Measurements from ENCODE around the gene POLR1C.
"Not testable (repeated sequence)": the region's sequence is repeated elsewhere in the genome, so short reads cannot be mapped to it uniquely, and the experiment has no call there.

Gene POLR1C, protein sequence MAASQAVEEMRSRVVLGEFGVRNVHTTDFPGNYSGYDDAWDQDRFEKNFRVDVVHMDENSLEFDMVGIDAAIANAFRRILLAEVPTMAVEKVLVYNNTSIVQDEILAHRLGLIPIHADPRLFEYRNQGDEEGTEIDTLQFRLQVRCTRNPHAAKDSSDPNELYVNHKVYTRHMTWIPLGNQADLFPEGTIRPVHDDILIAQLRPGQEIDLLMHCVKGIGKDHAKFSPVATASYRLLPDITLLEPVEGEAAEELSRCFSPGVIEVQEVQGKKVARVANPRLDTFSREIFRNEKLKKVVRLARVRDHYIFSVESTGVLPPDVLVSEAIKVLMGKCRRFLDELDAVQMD

DNA sequence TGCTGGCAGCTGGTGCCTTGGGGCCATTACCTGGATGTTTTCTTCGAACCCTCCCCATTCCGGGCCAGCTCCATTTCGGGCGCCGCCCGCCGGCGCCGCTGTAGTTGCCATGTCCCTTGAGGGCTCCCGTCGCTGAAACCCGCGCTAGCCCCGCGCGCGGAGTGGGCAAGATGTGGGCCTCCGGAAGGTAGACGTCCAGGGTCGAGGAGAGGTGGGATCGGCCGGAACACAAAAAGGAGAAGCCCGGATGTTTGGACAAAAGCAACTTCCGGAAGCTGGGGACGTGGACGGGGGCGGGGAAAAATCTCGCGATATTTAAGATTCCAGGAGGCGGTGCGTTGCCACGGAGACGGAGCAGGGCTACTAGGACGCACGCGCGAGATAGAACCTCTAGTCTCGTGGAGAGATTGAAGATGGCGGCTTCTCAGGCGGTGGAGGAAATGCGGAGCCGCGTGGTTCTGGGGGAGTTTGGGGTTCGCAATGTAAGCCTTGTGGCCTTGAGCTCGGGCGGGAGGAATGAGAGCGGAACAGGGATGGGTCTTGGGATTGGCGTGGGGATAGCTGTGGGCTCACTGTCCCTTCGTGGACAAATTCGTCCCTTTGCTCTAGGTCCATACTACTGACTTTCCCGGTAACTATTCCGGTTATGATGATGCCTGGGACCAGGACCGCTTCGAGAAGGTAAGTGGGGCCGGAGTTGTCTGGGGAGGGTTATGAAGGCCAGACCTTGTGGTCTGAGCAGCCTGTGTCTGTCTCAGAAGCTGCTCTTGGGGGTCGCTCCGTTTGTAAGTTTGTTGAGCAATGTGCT, at the start of gene POLR1C, which contains the start of gene YIPF3:
Gene POLR1C, plus strand, starts transcription at position 393 of the 808 bp plus-strand sequence. Its CDS starts 21 bp downstream, at position 414.
Gene YIPF3, minus strand, starts transcription at position 230 of the 808 bp plus-strand sequence. Its CDS starts 119 bp downstream, at position 111.
- peak; percentile 92 for DNase-seq (ENCODE audit: low read depth)

DNA sequence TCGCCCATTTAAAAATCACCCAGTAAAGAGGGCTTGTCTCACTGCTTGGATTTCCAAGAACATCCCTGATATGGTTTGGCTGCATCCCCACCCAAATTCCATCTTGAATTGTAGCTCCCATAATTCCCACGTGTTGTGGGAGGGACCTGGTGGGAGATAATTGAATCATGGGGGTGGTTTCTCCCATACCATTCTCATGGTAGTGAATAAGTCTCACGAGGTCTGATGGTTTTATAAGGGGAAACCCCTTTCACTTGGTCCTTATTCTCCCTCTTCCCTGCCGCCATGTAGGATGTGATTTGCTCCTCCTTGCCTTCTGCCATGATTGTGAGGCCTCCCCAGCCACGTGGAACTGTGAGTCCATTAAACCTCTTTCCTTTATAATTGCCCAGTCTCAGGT, 49.6 kb upstream of the POLR1C start:
- DNase-seq (ENCODE audit: low read depth): not testable (repeated sequence)

DNA sequence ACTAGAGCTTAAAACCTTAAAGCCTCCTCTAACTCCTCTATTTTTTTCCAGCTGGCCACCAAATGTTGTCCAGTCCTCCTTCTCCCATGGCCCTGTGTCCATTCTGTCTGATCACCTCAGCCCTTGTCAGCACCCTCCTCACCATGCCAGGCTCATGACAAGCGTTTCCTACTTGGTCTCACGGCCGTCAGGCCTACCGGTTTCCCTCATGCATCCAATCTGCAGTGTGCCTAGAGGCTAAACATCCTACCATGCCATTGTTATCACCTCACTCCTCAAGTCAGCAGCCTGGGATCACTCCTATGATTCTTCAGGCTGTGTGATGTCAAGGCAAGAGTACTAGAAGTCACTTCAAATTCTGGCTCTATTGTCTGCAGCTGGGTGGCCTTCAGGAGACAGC, 49.1 kb upstream of the POLR1C start:
- no peak for DNase-seq (ENCODE audit: low read depth)

DNA sequence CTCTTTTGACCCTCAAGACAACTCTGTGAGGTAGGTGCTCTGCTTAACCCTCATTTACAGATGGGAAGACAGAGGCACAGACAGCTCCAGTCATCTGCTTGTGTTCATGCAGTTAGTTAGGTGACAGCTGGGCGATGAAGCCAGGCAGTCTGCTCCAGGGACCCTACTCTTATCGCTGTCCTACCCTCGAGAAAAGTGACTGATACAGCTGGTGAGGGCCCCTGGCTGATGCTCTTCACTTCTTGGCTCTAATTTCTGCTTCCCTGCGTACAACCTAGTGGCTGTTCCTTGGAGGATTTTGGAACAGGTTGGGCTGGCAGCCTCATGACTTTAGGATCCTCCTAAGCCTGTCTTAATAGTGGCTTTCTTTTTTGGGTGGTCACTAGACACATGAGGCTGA, 48.6 kb upstream of the POLR1C start:
- DNase-seq (ENCODE audit: low read depth): no peak

DNA sequence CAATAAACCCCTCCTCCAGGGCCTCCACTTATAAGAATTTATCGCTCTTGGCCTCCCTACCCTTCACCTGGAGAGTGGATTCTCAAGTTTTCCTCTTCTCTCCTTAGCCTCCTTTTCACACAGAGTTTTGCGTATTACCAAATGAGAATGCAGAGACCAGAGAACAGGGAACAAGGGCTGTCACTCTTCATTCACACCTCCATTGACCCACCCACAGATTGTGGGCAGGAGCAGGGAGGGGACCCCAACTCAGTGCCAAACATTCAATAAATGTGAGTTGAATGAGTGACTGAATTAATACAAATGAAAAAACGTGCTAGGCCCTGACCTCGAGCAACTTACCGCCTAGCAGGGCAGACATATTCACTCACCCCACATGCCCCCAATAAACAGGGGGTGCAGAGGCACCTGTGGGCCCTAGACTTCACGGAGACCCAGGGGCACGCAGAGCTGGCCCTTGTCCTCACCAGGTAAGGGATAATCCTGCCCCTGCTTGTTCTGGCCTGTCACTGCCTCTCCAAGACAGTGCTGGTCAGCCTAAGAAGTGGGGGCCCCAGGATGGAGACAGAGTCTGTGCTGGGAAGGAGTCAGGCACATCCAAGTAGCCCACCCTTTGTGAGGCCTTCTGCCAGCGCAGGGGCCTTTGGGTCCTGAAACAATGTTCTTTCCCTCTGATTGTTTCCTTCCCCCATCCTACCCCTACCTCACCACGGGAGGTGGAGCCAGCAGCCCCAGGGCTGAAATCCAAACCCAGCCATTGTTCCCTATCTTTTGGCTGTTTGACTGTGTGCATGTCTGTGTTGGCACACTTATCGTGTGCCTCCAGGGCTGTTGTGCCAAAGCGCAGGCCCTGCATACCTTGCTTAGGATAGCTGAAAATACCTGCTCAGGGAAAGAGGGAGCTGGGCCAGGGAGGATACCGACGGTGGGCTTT, 47.9 kb upstream of the POLR1C start:
- no peak for DNase-seq (ENCODE audit: low read depth)

DNA sequence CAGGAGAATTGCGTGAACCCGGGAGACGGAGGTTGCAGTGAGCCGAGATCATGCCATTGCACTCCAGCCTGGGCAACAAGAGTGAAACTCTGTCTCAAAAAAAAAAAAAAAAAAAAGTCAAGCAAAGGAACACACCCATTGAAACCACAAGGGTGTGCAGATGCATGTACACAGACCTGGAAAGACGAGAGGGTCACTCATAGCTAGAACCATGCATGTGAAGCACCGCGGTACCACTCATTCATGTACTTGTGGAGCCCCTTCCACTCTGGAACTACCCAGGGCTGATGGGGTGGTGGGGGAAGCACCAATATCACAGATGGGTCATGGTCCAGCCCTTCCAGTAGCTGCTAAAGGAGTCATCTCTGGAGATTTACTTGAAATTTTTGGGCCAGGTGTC, 46.9 kb upstream of the POLR1C start:
- DNase-seq (ENCODE audit: low read depth): no peak

DNA sequence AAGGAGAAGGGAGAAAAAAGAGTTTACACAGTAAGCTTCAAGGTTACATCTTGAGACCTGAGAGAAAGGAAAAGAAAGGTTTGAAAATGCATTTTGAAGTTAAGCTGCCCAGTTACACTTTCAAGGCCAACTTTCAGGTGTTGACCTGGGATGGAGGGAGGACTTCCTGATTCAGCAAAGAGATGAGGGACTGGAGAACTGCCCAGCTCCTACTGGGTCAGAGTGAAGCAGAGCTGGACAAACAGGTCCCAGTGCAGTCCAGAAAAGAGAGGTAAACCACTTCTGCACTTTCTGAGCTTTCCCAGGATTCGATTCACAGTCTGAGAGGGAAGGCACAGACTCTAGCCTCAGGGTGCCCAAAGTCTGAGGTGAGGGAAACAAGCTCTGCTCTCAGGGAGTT, 45.5 kb upstream of the POLR1C start:
- DNase-seq (ENCODE audit: low read depth): no peak

DNA sequence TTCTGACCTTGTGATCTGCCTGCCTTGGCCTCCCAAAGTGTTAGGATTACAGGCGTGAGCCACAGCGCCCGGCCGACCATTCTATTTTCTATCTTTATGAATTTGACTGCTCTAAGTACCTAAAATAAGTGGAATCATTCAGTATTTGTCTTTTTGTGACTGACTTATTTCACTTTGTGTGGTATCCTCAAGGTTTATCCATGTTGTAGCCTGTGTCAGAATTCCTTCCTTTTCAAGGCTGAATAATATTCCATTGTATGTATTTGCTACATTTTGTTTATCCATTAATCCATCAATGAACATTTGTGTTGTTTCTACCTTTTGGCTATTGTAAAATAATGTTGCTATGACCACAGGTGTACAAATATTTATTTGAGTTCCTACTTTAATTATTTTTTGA, 44.4 kb upstream of the POLR1C start:
- DNase-seq (ENCODE audit: low read depth): no peak

DNA sequence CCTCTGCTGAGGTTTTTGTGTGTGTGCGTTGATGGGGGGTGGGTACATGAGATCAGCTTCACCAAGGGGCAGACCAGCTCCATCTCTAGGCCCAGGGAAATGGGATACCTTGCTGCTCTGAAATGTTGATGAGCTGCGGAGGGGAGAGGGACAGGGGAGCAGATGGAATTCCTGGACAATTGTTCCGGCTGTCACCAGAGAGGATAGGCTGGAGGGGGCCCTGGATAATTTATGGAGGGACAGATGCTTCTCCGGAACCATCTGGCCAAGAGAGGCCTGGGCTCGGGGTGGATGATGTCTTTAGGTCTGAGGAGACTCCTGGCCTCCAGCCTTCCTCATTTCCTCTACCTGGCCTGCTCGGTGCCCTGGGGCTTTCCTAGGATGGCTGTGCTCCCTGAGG, 41.4 kb upstream of the POLR1C start:
- DNase-seq (ENCODE audit: low read depth): no peak

DNA sequence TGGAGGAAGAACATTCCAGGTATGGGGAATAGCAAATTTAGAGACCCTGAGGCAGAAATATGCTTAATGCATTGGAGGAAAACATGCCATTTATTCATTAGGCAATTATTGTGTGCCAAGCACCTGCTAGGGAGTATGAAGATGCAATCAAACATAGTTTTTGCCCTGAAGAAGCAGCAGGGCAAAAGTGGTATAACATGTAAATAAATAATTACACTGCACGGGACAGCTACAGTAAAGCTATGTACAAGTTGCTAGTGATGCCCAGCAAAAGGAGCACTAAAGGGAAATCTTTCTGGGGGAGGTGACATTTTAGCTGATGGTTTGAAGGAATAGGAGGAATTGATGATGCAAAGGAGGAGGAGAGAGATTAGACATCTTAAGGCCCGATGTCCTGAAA, 40.1 kb upstream of the POLR1C start:
- DNase-seq (ENCODE audit: low read depth): no peak

DNA sequence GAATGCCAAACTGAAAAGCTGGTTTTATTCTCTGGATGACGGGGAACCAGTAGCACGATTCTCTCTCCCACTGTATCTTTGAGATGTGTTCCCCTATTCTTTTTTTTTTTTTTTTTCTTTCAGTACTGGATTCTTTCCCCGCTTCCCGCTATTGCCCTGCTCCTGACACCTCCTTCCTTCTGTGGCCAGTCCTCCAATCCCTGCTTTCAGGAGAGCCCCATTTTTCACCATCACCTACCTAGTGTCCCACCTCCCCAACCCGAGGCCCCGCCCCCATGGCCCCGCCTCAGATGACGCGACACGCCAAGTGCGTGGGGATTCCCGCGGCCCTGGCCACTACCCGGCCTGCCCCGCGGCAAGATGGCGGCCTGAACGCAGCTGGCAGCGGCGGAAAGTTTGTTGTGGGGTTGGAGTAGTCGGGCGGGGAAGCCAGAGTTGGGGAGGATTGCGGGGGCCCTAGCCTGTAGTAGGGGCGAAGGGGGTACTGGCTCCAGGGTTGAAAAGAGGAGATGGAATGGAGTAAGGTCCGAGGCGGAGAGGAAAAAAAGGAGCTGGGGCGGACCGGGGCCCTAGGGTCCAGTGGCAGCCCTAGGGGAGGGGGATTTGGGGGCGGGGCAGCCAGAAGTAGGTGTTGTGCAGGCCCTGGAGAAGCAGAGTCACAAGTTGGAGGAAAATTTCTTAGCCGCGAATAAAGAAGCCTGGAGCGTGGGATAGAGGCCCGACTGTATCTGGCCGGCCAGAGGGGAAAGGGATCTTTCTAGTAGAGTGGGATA, 39.5 kb upstream of the POLR1C start, which contains the start of gene TJAP1:
Gene TJAP1, plus strand, starts transcription at position 336 of the 773 bp plus-strand sequence. CDS start 21,432 bp downstream, outside the sequence.
- peak; percentile 90 for DNase-seq (ENCODE audit: low read depth)

DNA sequence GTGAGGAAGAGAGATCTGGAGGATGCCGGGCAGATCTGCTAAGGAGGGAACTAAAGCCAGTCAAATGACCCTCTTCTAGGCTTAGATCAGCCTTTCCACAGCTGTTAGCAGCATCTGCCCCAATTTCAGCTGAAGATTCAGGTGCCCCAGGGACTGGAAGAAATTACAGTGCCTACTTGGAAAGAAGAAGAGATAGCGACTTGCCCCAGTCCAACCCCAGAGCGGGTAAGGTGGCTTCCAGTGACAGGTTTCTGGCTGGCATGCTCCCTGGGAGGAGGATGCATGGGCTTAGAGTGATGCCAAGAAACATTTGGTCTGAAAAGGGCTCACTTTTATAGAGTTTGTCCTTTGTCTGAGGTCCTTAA, 38.9 kb upstream of the POLR1C start:
- no peak for DNase-seq (ENCODE audit: low read depth)

DNA sequence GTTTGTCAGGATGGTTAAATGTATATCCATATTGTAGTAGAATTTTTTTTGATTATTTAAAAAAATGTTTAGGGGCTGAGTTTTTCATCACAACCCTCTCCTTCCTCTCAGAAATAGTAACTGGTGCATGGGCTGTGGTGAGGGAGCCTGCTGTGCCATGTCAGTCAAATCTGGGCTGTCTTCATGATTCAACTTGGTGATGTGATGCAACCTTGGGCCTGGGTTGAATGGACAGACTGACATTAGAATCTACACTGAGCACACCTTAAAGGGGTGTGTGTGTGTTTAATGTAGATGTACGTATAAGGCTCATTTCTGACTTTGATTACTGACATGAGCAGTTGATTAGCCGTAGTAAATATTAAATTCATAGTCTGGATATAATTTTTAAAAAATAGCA, 35.8 kb upstream of the POLR1C start:
- no peak for DNase-seq (ENCODE audit: low read depth)

DNA sequence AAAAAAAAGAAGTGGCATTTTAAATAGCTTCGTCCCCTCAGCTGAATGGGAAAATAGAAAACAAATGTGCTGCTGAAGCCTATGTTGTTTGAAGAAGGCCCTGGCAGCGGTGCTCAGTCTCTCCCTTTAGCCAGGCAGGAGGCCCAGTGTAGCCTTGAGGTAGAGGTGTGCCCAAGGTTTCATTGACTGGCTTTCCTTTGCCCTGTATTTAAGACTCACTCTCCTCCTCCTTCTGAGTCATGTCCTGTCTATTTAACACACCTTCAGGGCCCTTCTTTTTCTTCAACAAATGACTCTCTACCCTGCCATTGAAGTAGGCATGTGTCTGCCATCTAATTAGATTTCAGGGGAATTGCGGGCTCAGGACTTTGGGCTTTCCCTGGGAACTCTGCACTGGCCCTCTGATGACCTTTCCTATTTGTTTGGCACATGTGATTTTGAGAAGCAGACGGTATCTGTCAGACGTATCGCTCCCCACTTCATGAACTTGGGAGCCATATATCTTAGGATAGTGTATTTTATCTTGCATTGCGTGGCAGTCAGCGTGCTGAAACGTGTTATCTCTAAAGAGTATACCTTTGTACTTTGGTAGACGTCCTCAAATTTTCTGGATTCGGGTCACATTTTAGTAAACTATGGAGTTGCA, 35.2 kb upstream of the POLR1C start:
- DNase-seq (ENCODE audit: low read depth): no peak

DNA sequence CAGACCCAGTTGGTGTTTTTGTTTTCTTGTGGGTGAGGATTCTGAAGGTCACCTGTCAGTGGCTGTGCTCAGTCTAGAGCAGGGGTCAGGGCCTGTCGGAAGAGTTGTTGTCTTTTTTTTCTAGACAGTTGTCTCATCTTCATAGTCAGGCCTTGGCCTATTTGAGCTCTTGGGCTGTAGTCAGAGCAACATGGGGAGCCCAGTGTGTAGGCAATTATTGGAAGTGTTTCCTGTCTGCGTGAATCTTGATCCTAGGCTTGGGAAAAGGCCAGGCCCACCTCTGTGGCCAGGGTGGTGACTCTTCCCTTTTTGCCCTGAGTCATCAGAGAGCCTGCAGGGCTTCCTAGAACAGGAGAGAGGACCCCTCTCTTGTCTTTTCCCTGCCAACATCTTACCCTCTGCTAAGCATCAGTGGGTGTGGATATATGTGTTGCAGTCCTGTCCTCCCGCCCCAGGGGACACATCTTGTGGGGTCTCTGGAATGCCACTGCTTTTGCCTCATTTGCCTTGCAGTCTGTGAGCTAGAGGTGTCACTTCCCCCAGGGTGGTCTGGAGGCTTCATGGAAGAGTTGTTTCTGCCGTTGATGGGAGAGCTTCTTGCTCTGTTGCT, 28.1 kb upstream of the POLR1C start:
- no peak for DNase-seq (ENCODE audit: low read depth)

DNA sequence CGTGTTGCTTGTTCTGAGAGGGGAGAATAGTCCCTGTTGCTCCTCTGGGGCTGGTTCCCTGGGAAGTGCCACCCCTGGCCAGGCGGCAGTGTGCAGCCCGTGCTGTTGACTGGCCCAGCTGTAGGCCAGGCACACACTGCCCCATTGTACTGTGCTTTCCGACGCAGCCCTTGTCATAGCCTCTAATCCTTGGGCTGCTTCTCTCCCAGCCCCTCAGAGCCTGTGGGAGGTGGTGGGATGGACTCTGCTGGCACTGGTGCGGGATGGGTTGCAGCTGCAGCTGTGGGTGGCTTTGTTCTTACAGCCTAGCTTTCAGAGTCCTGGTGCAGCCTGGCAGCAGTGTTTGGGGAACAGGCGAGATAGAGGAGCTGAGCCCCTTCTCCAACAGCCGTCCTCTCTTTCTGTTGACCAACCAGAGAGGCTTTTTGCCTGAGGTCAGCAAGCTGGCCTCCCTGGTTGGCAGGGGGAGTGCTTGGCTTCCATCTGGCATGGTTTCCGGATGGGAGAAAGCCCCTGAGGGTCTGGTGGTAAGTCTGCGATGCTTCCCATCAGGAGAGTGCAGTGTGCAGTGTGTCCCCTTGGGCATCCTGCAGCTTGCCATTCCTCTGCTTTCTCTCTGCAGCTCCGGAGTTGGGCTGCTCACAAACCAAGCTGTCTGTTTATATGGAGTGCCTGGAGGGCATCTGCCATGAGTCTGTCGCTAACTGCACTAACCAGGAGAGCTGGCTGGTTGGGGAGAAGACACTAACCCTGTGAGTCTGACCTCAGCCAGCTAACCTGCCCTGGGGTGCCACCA, 27.4 kb upstream of the POLR1C start:
- DNase-seq (ENCODE audit: low read depth): no peak

DNA sequence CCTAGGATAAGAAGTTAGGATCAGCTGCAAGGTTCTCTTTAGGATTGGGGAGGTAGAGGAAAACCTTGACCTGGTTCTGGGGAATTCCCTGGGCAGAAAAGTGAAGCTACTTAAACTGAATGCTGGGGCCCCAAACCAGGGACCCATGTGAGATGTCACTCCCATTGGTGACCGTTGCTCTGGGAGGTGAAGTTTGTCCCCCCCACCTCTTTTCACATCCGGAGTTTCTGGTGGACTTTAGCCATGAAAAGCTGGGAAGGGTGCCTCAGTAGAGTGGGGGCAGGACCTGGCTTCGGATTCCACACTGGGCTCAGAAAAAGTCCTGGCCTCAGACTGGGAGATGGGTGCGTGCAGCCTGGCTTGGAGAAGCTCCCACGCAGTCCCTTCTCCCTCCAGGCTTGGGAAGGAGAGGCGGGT, 26.4 kb upstream of the POLR1C start:
- DNase-seq (ENCODE audit: low read depth): no peak

DNA sequence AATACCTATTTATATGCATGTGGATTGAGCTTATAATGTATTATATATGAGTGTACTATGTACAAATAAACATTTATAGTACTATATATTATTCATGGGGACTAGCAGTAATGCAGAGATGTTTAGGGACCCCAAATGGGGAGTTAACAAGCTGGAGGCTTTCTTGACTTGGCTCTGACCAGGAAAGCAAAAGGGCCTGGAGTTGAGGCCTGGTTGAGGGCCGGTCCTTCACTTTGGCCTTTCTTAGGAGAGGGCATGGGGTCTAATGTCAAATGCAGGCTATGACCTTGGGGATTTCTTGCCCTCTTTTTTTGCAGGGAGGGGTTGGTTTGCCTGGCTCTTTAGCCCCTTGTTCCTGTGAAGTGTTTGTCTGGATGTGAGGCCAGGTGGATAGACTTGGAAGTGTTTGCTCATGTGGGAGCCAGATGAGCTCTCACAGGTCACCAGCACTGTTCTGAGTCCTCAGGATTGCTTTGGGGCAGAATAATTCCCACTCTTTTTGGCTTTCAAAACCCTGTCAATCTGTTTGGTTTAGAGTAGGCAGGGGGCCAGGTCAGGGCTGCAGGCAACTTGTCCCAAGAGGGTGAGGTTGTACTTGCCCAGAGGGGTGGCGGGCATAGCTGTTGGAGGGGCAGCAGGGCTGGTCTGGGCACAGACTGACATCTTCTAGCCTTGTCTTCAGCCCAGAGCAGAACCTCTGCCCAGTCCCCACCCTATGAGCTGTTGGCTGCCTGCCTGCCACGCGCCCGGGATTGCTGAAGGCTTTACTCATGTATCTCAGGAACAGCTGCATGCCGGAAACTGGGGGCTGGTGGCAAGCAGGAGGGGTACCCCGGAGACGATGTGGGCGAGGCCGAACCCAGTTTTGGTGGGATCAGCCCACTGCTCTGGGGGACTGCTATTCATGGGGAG, 24.9 kb upstream of the POLR1C start:
- no peak for DNase-seq (ENCODE audit: low read depth)
